MM.1S (cell line): ENCODE results near the gene CORO1C.

ENCODE experiments used
- DNase-seq: peaks from one replicate; pipeline ENCODE4 v3.0.0-alpha.2; 2015
- H2AFZ ChIP-seq: fragments of 300-600 bp; sonication (generic); 2 replicates; pipeline ENCODE4 v1.6.0; 2016; ENCODE audit warnings: antibody characterized with exemption, low read length
- H3F3A ChIP-seq: fragments of 300-600 bp; sonication (generic); 2 replicates; pipeline ENCODE4 v1.6.1; 2016; ENCODE audit warnings: mild to moderate bottlenecking, antibody characterized with exemption, low read length, moderate library complexity, mixed read lengths; ENCODE audit not compliant: insufficient read depth
- H3K27ac ChIP-seq: fragments of 300-600 bp; sonication (generic); 2 replicates; pipeline ENCODE4 v1.5.1; 2016; ENCODE audit warnings: mild to moderate bottlenecking, low read length
- H3K27me3 ChIP-seq: fragments of 300-600 bp; sonication (generic); replicated peaks from 2 replicates; pipeline ENCODE4 v1.6.0; 2016; ENCODE audit warnings: low read length; ENCODE audit not compliant: insufficient read depth
- H3K36me3 ChIP-seq: fragments of 300-600 bp; sonication (generic); replicated peaks from 2 replicates; pipeline ENCODE4 v1.6.1; 2016; ENCODE audit warnings: mild to moderate bottlenecking, low read length, mixed read lengths; ENCODE audit not compliant: insufficient read depth
- H3K4me1 ChIP-seq: fragments of 300-600 bp; sonication (generic); 2 replicates; pipeline ENCODE4 v1.6.1; 2016; ENCODE audit warnings: low read length, mixed read lengths
- H3K4me2 ChIP-seq: fragments of 300-600 bp; sonication (generic); 2 replicates; pipeline ENCODE4 v1.6.0; 2016; ENCODE audit warnings: low read depth, low read length
- H3K4me3 ChIP-seq: fragments of 300-600 bp; sonication (generic); 2 replicates; pipeline ENCODE4 v1.5.1; 2016; ENCODE audit warnings: low read length, mixed read lengths
- H3K79me2 ChIP-seq: fragments of 300-600 bp; sonication (generic); 2 replicates; pipeline ENCODE4 v1.6.1; 2016; ENCODE audit warnings: mixed run types, low read length, mixed read lengths
- H3K9ac ChIP-seq: fragments of 300-600 bp; sonication (generic); 2 replicates; pipeline ENCODE4 v1.6.1; 2016; ENCODE audit warnings: low read length, mixed read lengths
- H3K9me2 ChIP-seq: fragments of 300-600 bp; sonication (generic); replicated peaks from 2 replicates; pipeline ENCODE4 v1.6.1; 2016; ENCODE audit warnings: mild to moderate bottlenecking, low read length, mixed read lengths; ENCODE audit not compliant: insufficient read depth
- H3K9me3 ChIP-seq: fragments of 300-600 bp; sonication (generic); replicated peaks from 2 replicates; pipeline ENCODE4 v1.6.1; 2016; ENCODE audit warnings: mild to moderate bottlenecking, low read length, mixed read lengths; ENCODE audit not compliant: insufficient read depth
- H4K20me1 ChIP-seq: fragments of 300-600 bp; sonication (generic); 2 replicates; pipeline ENCODE4 v1.6.1; 2016; ENCODE audit warnings: mild to moderate bottlenecking, low read length, moderate library complexity, mixed read lengths; ENCODE audit not compliant: insufficient read depth
- EZH2 ChIP-seq: fragments of 300-600 bp; sonication (generic); optimal IDR thresholded peaks from 2 replicates; pipeline ENCODE3; 2017; ENCODE audit warnings: low read depth, mild to moderate bottlenecking, antibody characterized with exemption, low read length, mixed read lengths
- EZH2phosphoT487 ChIP-seq: fragments of 300-600 bp; sonication (generic); IDR thresholded peaks from 2 replicates; pipeline ENCODE4 v1.6.1; 2018; ENCODE audit warnings: antibody characterized with exemption, low read length
- TF ChIP-seq, protein P1 (sequence below): fragments of 300-600 bp; sonication (generic); IDR thresholded peaks from 2 replicates; pipeline ENCODE4 v1.5.1; 2016; ENCODE audit warnings: antibody characterized with exemption, low read length, mixed read lengths

The CORO1C gene

DNA sequence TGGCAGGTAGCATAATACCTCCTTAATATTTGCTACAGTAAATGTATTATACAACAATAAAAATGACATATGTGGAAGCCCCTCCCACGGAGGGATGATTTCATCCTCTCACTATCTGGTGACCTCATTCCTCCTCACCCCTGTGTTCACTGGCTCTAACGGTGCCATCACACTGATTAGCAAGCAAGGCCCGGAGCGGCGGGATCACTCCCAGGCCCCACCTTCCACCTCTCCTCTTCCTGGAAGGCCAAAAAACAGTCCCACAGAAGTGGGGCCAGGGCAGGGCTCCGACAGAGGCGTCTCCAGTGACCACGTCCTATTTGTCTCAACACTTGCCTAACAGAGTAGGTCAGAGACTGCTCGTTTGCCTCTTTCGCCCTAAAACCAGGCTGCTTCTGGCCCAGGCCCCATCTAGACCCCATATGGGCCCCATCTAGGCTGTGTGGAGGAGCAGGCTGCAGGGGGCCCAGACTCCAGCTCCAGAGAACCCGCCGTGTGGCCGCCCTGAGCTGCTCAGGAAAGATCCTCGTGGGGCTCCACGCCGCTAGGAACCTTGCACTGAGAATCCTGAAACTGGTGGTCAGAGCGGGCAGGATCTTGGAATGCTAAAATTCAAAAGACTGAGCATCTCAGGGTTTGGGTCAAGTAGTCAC is 101.4 kb downstream of the CORO1C start:
- H2AFZ ChIP-seq = no peak overlapping the region
- no peaks in the 10 kb centered on the region for H4K20me1 ChIP-seq
- peak; percentile 44 for DNase-seq

DNA sequence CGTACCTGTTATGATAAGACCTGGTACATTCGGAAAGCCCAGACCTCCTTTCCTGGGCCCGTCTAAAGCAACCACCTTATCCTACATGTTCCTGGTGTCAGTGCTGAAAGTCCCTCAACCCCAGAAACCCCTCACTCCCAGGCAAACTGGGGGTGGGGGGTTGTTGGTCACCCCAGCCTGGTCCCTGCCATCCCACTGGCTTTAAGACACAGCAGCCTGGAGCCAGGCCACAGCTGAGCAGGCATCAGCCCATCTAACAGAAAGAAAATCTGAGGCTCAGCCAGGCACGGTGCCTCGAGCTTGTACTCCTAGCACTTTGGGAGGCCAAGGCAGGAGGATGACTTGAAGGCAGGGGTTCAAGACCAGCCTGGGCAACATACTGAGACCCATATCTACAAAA is 102.2 kb downstream of the CORO1C start:
- Histone ChIP-seq H3K4me3 (peak overlapping the region; percentile 62), H3F3A (peaks cover 75% of the 10 kb centered on the region), H4K20me1 (no peaks in the 10 kb centered on the region; the same call in 1 of the 2 replicates), H3K27ac (peak overlapping the region; percentile 99), H3K36me3 (no peaks in the 10 kb centered on the region), H3K4me1 (peaks cover 66% of the 10 kb centered on the region), H3K79me2 (peaks cover 95% of the 10 kb centered on the region), H2AFZ (no peak overlapping the region), H3K9me2 (no peaks in the 10 kb centered on the region), H3K9me3 (no peaks in the 10 kb centered on the region), H3K4me2 (peak overlapping the region; percentile 96), H3K9ac (peak overlapping the region; percentile 99), H3K27me3 (no peaks in the 10 kb centered on the region)
- TF ChIP-seq, protein P1, sequence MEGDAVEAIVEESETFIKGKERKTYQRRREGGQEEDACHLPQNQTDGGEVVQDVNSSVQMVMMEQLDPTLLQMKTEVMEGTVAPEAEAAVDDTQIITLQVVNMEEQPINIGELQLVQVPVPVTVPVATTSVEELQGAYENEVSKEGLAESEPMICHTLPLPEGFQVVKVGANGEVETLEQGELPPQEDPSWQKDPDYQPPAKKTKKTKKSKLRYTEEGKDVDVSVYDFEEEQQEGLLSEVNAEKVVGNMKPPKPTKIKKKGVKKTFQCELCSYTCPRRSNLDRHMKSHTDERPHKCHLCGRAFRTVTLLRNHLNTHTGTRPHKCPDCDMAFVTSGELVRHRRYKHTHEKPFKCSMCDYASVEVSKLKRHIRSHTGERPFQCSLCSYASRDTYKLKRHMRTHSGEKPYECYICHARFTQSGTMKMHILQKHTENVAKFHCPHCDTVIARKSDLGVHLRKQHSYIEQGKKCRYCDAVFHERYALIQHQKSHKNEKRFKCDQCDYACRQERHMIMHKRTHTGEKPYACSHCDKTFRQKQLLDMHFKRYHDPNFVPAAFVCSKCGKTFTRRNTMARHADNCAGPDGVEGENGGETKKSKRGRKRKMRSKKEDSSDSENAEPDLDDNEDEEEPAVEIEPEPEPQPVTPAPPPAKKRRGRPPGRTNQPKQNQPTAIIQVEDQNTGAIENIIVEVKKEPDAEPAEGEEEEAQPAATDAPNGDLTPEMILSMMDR = no peak
- TF ChIP-seq EZH2phosphoT487 (no peak), EZH2 (no peak)
- DNase-seq = no peak

More for the DNA sequence above, 101.4 kb downstream of the CORO1C start:
- Histone ChIP-seq H3K79me2 (peaks cover 87% of the 10 kb centered on the region), H3K4me1 (peaks cover 67% of the 10 kb centered on the region), H3K9me2 (no peaks in the 10 kb centered on the region), H3K9me3 (no peaks in the 10 kb centered on the region), H3K36me3 (no peaks in the 10 kb centered on the region), H3K4me3 (peak overlapping the region; percentile 62), H3K27ac (peak overlapping the region; percentile 99), H3K27me3 (no peaks in the 10 kb centered on the region), H3F3A (peaks cover 83% of the 10 kb centered on the region), H3K4me2 (peak overlapping the region; percentile 96), H3K9ac (peak overlapping the region; percentile 99)
- TF ChIP-seq, protein P1 = no peak
- TF ChIP-seq EZH2 = no peak
- no peak for TF ChIP-seq EZH2phosphoT487

DNA sequence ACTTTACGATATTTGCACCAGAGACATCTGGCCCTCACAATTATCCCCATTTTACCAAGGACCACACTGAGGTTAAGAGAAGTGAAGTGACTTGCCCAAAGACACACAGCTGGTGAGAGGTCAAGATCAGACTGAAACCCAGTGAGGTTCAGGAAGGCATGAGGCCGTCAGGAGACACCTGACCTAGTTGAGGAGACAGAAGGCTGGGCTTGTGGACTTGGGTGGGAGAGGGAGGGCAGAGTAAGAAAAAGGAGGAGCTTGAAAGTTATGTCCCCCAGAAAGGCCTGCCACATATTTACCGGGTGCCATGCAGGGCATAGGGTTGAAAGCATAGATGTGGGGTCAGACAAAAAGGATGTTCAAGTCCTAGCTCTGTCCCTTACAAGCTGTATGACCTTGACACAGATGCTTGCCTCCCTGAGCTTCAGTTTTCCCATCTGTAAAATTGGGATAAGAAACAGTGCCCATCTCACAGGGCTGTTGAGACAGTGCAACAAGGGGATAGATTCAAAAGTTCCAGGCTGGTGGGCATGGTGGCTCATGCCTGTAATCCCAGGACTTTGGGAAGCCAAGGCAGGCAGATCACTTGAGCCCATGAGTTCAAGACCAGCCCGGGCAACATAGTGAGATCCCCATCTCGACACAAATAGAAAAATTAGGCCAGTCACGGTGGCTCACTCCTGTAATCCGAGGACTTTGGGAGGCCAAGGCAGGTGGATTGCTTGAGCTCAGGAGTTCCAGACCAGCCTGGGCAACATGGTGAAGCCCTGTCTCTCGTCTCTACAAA is 104.0 kb downstream of the CORO1C start:
- H3K9ac ChIP-seq = peak overlapping the region; percentile 99; the same call in 1 of the 2 replicates
- no peaks in the 10 kb centered on the region for H3K9me3 ChIP-seq
- H4K20me1 ChIP-seq = peaks cover 4% of the 10 kb centered on the region; the same call in 1 of the 2 replicates
- no peaks in the 10 kb centered on the region for H3K9me2 ChIP-seq
- no peak overlapping the region for H3K4me3 ChIP-seq
- TF ChIP-seq, protein P1 = no peak
- no peak for TF ChIP-seq EZH2phosphoT487
- no peak for TF ChIP-seq EZH2
- H3F3A ChIP-seq = peaks cover 57% of the 10 kb centered on the region
- H3K4me2 ChIP-seq = peak overlapping the region; percentile 96
- peaks cover 100% of the 10 kb centered on the region for H3K79me2 ChIP-seq
- no peak overlapping the region for H2AFZ ChIP-seq
- peak; percentile 69 for DNase-seq
- peak overlapping the region; percentile 99 for H3K27ac ChIP-seq
- peaks cover 71% of the 10 kb centered on the region for H3K4me1 ChIP-seq
- H3K27me3 ChIP-seq = no peaks in the 10 kb centered on the region
- H3K36me3 ChIP-seq = peaks cover 6% of the 10 kb centered on the region; the same call in 1 of the 2 replicates
